GM18870 (cell line): ENCODE data around the gene KCNE4.

Experiments
- ATAC-seq: cut with Tn5 transposase; IDR thresholded peaks from one replicate; pipeline ENCODE4 v1.9.1; 2021; ENCODE audit warnings: moderate library complexity; ENCODE audit not compliant: unreplicated experiment

Gene KCNE4

GRCh38 chr2:223051693-223052289 lies at the start of gene KCNE4:
TSS of gene KCNE4 (plus strand) at chr2:223052190. CDS start at chr2:223052831, 641 bp downstream.
- ATAC-seq = no peak

- no peak for ATAC-seq
Observed at GRCh38 chr2:223003191-223003590, 48.8 kb upstream of the KCNE4 start.

- ATAC-seq = no peak
Observed at GRCh38 chr2:223005496-223005895, 46.5 kb upstream of the KCNE4 start.

DNA sequence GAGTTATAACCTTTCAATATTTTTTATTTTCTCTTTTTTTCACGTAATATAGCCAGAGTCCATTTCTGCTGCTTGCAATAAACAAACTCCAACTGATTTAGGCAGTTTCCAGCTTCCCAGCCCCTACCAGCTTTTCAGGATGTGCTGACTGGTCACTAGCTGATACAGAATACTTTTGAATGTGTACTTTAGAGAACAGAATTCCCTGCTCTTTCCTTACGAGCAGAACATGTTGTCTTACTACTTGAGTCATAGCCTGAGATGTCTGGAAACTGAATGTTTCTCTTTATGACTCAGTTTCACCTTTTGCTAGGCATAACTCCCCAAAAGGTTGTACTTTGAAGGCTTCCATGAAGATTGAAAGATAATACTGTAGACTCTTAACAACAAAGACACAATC lies 44.5 kb upstream of the KCNE4 start:
- no peak for ATAC-seq

- no peak for ATAC-seq
Observed at GRCh38 chr2:223008162-223008561, 43.8 kb upstream of the KCNE4 start.

DNA sequence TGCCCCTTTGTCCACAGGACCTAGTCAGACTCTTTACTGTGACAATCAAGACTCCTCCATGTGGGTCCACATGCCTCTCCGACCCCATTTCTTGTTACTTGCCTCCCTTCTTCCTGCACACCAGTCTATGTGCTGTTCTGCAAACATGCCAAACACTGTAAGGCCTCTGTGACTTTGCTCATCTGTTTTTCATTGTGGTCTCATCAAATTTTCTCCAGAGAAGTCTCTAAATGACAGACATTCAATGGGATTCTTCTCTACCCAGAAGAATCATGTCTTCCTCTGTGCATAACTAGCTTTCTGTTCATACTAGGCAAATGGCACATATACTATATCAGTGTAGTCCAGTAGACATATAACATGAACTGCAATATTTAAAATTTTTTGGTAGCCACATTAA lies 43.0 kb upstream of the KCNE4 start:
- no peak for ATAC-seq

DNA sequence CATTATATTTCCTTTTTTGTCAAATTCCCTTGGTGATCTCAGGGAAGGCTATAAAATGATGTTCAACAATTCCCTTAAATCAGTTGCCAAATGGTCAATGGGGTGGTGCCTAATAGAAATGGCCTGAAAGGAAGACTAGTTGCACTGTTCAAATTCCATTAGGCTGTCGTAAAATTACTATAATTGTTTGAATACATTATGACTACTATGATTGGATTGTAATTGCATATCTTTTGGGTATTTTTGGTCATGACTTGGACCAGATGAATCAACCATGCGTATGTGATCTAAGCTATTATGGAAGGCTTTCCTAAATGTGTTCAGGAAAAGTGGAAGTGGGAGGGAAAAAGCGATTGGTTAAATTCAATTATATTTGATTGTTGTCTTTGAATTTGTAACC lies 41.3 kb upstream of the KCNE4 start:
- ATAC-seq = no peak

DNA sequence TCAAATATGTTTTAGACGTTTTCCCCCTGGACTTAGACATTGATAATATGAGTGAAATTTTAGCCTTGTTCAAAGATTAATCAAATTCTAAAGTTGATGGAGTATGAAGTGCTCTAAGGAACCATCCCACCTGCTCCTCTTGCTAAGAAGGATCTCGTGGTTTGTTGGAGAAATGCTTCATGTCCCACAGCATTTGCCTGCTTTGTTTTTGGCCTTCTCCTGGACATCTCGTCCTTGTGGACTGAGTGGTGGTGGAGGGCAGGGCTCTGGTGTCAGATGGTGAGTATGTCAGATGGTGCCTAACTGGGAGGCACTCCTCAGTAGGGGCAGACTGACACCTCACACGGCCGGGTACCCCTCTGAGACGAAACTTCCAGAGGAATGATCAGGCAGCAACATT lies 39.7 kb upstream of the KCNE4 start:
- ATAC-seq = no peak

DNA sequence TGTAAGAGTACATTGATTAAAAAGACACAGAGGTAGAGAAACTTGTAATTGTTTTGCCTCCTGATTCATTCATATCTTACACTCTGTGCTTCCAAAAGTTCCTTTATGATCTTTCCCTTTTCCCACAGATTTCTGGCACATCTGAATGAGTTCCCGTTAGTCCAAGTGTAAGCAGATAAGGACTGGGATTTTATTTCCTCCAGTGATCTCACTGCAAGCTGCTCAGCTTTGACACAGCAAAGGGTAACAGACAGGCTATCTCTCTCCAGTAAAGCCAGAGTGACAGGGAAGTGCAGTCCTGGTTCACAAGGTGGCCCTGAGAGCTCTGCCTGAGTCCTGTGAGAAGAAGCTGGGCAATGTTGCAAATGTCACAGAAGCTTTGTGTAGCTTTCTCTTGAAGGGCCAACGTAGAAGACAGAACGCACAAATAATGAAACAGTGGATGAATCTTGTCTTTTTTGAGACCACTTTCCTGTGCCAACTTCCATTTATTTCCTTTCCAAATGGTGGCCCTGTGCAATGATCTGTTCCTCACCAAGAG lies 32.5 kb upstream of the KCNE4 start:
- no peak for ATAC-seq

DNA sequence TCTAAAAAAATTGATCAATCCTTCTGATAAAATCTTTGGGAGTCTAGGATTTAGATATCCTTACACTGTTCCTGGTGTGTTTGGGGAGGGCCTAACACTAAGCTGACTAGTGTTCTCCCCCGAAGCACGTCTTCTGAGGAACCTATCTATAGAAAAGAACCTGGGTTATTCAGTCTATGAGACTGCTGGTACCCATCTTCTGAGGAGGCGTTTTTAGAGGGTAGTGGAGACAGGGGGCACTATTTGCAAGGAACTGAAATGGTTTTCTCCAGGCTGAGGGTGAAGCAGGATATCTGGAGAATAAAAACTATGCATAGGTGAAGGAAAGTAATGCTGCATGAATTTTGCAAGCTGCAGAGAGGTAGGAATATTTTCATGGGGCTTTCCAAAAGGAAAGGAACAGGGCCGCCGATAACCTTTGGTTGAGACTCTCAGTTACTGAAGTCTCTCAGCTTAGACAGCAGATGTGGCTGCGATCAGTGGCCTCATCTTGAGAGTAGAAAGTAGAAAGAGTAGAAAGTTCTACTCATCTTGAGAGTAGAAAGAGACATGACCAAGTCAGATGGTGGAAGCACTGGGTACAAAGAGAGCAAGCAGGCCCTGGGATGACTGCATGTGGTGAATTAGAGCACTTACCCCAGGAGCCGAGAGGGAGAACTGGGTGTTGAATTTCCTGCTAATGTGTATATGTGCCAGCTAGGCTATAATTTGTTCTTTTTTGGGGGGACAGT lies 31.8 kb upstream of the KCNE4 start:
- peak; percentile 78 for ATAC-seq

DNA sequence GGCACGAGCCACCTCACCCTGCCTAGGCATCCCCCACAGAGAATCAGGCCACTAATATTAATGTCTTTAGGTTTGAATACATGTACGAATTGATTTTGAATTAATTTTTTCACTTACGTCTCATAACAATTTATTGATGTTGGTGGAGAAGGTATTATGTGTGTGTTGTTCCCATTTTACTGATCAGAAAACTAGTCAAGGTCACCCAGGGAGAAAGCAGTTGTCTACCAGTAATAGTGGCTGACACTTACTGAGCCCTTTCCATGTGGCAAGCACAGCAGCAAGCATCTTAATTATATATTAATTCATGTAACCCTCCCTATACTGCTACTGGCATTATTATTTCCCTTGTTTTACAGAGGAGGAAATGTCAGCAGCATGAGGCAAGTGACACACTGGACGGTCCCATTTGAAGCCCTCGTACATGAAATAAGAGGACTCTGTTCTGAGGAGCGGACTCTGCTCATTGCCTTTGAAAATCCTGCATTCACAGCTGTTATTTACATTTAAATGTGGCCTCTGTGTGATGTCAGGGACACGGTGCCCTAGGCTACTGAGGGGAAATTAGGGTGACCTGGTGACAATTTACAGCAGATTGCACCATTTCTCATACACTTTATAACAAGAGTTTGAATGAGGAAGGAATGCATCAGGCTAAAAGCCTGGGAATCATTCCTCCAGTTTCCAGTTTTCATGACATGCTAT lies 30.9 kb upstream of the KCNE4 start:
- ATAC-seq = no peak

DNA sequence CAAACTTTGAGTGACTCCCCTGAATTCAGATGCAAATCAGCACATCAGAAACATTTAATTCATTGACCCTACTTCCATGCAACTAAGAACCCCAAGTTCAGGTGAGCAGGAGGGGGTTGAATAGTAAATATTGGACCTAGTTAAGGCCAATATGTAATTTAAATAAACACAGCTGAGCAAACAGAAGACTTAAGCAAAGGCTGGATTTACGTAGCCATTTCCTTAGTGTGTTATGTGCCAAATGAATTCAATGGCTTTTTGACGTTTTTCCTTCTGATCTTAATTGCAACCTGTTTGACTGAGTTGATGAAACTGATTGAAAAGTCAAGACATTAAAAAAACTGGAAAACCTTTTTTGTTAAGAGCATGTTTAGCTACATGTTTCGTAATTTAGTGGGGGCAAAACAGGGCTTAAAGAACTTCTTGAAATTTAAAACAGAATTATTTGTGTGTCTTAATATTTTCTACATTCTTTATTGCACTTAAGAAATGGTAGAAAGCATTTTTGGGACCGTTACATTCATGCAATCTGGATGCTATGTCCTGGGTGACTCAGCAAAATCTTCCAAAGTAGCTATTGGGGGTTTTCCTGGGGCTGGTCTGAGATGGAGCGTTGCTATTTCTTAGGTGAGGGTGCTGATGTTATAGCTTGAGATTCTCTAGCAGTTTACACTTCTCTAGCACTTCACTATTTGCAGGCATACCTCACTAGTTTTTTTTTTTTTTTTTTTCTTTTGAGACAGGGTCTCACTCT lies 25.5 kb upstream of the KCNE4 start:
- no peak for ATAC-seq

- no peak for ATAC-seq
Observed at GRCh38 chr2:223027442-223027841, 24.5 kb upstream of the KCNE4 start.

GRCh38 chr2:223029287-223029686 lies 22.7 kb upstream of the KCNE4 start:
- no peak for ATAC-seq

GRCh38 chr2:223032187-223033142 lies 19.5 kb upstream of the KCNE4 start:
- ATAC-seq = no peak

DNA sequence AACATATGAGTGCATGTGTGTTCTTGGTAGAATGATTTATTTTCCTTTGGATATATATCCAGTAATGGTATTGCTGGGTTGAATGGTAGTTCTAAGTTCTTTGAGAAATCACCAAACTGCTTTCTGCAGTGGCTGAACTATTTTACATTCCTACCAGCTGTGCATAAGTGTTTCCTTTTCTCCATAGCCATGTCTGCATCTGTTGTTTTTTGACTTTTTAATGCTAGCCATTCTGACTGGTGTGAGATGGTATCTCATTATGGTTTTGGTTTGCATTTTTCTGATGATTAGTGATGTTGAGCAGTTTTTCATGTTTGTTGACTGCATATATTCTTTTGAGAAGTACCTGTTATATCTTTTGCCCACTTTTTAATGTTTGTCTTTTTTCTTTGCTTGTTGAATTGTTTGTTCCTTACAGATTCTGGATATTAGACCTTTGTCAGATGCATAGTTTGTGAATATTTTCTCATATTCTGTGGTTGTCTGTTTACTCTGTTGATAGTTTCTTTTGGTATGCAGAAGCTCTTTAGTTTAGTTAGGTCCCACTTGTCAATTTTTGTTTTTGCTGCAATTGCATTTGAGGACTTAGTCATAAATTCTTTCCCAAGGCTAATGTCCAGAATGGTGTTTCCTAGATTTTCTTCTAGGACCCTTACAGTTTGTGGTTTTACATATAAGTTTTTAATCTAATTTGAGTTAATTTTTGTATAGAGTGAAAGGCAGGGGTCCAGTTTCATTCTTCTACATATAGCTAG lies 17.6 kb upstream of the KCNE4 start:
- ATAC-seq = no peak

DNA sequence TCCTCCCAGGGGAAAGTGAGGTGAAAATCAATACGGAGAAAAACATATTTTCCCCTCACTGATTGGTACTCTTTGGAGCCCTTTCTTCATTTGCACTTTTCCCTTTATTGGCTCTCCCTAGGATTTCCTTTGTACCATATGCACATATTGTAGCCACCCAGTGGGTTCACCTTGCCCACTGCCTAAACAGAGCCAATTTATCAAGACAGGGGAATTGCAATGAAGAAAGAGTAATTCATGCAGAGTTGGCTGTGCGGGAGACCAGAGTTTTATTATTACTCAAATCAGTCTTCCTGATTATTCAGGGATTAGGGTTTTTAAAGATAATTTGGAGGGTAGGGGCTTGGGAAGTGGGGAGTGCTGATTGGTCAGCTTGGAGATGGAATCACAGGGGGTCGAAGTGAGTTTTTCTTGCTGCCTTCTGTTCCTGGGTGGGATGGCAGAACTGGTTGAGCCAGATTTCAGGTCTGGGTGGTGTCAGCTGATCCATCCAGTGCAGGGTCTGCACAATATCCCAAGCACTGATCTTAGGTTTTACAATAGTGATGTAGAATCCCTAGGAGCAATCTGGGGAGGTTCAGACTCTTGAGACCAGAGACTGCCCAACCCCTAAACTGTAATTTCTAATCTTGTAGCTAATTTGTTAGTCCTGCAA lies 15.1 kb upstream of the KCNE4 start:
- ATAC-seq = no peak

DNA sequence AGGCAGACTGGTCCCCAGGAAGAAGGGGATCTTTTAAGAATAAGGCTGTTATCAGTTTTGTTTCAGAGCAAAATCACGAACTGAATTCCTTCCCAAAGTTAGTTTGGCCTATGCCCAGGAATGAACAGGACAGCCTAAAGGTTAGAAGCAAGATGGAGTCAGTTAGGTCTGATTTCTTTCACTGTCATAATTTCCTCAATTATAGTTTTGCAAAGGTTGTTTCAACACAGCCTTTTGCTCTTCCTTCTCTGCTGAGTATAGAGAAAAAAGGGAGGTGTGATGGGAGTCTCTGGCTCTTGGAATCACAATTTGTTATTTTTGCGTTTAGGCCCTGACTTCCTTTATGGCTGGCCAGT lies 14.6 kb upstream of the KCNE4 start:
- ATAC-seq = no peak

GRCh38 chr2:223039618-223040017 lies 12.4 kb upstream of the KCNE4 start:
- no peak for ATAC-seq
